Mucosa of descending colon (tissue), 3 donors: ENCODE data around the gene RAD23A. TPM values are rescaled to one million over a fixed set of nuclear protein-coding genes. Genes with fewer than 3 reads are reported as not detected.

ENCODE experiments used
- ATAC-seq: fragments of 200-7000 bp; cut with Tn5 transposase; one replicate; pipeline ENCODE4 v1.9.1; 2020; ENCODE audit warnings: mild to moderate bottlenecking, moderate library complexity
- DNase-seq, 3 donors: peaks; one replicate each; pipeline ENCODE4 v3.0.0-alpha.2; 2020
- H3K36me3 ChIP-seq: fragments of 200-600 bp; one replicate; pipeline ENCODE4 v1.8.0; 2021; ENCODE audit warnings: low read depth, mild to moderate bottlenecking
- H3K4me1 ChIP-seq: fragments of 200-600 bp; one replicate; pipeline ENCODE4 v1.8.0; 2021; ENCODE audit warnings: low read depth, mild to moderate bottlenecking
- H3K4me3 ChIP-seq: fragments of 200-600 bp; one replicate; pipeline ENCODE4 v1.8.0; 2021; ENCODE audit warnings: mild to moderate bottlenecking
- H3K9me3 ChIP-seq: fragments of 200-600 bp; one replicate; pipeline ENCODE4 v1.8.0; 2021; ENCODE audit warnings: mild to moderate bottlenecking
- intact Hi-C, 2 donors: fragments of 100-400 bp; cut with DNase I in 1 of 2; cut with micrococcal nuclease in 1 of 2; formaldehyde crosslinking; loops; one replicate each; pipeline versions ENCODE4 v1.11.0 to v1.11.1; 2022; cut with DNase I, micrococcal nuclease
- total RNA-seq, 3 donors: library from RNA; stranded (reverse); fragmentation: NEBNext Ultra II Directional in 2 of 3; extraction: Animal tissue kit (Norgen Biotek cat#: 25700) in 2 of 3; gene quantifications; one replicate each; pipeline versions ENCODE4 v1.2.1 to v1.2.4, GENCODE V29; 2021 to 2023
- TF ChIP-seq, protein P1 (sequence below): fragments of 200-600 bp; IDR thresholded peaks from one replicate; pipeline ENCODE4 v1.8.0; 2022; ENCODE audit warnings: antibody characterized with exemption, mild to moderate bottlenecking
- donor health status: DM: no; HTN: no; CAD: no; lungs with moderate emphysema.
- donor health status: DM: no; HTN: no; CAD: no.
- donor health status: DM: no; HTN: yes; CAD: no.

Gene RAD23A
- total RNA-seq, 3 donors from 2014 or later: 76.4 to 117 (median 81.4) TPM

DNA sequence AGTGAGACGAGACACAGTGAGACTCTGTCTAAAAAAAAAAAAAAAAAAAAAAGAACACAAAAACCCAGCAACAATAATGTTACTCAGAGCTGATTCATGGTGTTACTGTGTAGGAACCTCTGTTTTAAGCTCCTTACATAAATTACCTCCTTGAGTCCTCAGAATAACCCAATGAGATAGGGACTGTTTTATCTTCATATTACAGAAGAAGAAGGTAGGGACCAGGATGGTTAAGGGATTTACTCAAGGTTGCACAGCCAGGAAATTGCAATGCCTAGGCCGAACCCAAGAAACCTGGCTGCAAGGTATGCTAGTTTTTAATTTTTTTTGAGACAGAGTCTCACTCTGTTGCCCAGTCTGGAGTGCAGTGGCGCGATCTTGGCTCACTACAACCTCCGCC, 22.2 kb downstream of the RAD23A start:
- H3K36me3 ChIP-seq: no peaks in the 10 kb centered on the region
- no peak for ATAC-seq
- no peaks in the 10 kb centered on the region for H3K9me3 ChIP-seq
- no peaks in the 10 kb centered on the region for H3K4me1 ChIP-seq
- no peak overlapping the region for H3K4me3 ChIP-seq
- no peak for DNase-seq
- TF ChIP-seq, protein P1, sequence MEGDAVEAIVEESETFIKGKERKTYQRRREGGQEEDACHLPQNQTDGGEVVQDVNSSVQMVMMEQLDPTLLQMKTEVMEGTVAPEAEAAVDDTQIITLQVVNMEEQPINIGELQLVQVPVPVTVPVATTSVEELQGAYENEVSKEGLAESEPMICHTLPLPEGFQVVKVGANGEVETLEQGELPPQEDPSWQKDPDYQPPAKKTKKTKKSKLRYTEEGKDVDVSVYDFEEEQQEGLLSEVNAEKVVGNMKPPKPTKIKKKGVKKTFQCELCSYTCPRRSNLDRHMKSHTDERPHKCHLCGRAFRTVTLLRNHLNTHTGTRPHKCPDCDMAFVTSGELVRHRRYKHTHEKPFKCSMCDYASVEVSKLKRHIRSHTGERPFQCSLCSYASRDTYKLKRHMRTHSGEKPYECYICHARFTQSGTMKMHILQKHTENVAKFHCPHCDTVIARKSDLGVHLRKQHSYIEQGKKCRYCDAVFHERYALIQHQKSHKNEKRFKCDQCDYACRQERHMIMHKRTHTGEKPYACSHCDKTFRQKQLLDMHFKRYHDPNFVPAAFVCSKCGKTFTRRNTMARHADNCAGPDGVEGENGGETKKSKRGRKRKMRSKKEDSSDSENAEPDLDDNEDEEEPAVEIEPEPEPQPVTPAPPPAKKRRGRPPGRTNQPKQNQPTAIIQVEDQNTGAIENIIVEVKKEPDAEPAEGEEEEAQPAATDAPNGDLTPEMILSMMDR: no peak
- intact Hi-C loops: no loop called here

DNA sequence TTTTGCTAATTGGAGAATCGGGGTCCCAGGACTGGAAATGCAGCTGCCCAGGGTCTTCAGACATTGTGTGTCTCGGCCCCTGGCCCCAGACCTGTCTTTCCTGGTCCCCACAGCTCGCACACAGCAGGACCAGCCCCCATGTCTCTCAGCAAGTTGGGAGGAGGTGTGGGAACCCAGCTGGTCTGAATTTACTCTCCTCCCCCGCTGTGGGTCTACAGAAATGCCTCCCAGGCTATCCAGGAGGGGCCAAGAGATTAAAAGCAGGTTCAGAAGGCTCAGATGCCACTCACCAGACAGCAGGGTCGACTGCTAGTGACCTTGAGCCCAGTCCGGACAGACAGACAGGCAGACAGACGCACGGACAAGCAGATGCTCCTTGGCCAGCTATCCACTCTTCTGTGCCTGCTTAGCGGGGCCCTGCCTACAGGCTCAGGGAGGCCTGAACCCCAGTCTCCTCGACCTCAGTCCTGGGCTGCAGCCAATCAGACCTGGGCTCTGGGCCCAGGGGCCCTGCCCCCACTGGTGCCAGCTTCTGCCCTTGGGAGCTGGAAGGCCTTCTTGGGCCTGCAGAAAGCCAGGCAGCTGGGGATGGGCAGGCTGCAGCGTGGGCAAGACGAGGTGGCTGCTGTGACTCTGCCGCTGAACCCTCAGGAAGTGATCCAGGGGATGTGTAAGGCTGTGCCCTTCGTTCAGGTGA, 23.8 kb downstream of the RAD23A start, which contains the start of gene DAND5:
TSS of gene DAND5 (plus strand) at position 285 of the 697 bp plus-strand sequence. CDS start at position 370, 85 bp downstream.
- no peaks in the 10 kb centered on the region for H3K36me3 ChIP-seq
- TF ChIP-seq, protein P1: no peak
- H3K9me3 ChIP-seq: no peaks in the 10 kb centered on the region
- ATAC-seq: no peak
- no peaks in the 10 kb centered on the region for H3K4me1 ChIP-seq
- H3K4me3 ChIP-seq: no peak within 1 kb of the TSS
- intact Hi-C loops: no loop called here
- no peak for DNase-seq

DNA sequence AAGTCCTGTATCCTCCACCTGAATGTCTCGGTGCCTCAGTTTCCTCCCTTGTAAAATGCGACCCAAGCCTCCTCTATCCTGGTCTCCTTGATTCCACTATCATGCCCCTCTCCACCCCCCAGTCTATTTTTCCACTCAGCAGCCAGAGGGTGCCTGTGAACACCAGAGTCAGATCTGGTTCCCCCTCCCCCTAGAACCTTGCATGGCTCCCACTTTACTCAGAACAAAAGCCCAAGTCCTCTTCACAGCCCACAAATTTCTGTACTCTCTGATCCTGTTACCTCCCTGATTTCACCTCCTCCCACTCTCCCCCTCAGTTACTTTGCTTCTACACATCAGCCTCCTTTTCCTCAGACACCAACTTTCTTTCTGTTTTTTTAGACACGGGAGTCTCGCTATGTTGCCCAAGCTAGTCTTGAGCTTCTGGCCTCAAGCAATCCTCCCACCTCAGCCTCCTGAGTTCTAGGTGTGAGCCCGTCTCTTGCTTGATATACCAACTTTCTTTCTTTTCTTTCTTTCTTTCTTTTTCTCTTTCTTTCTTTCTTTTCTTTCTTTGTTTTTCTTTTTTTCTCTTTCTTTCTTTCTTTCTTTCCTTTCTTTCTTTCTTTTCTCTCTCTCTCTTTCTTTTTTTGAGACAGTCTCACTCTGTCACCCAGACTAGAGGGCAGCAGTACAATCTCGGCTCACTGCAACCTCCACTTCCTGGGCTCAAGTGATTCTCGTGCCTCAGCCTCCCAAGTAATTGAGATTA, 24.6 kb downstream of the RAD23A start:
- DNase-seq: no peak
- H3K4me3 ChIP-seq: no peak overlapping the region
- no peaks in the 10 kb centered on the region for H3K9me3 ChIP-seq
- ATAC-seq: no peak
- intact Hi-C loops: loop anchor here in 1 of 2 donors (10.0 kb wide), 1 partner anchor 295 kb away; no protein-coding TSS in a partner anchor
- TF ChIP-seq, protein P1: no peak
- no peaks in the 10 kb centered on the region for H3K36me3 ChIP-seq
- no peaks in the 10 kb centered on the region for H3K4me1 ChIP-seq

DNA sequence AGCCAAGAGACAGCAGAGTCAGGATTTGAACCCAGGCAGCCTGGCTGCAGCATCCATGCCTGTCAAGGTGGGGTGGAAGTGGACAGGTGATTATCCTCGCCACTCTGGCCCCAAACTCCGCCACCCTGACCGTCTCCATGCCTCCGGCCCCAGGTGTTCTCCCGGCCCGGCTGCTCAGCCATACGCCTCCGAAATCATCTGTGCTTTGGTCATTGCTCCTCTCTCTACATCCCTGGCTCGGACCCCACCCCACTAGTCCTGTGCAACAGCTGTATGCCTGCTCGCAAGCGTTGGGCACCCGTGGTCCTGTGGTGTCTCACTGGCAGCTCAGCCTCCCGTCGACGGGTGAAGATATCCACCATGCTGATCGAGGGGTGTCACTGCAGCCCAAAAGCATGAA, 27.6 kb downstream of the RAD23A start:
- TF ChIP-seq, protein P1: no peak
- peaks cover 4% of the 10 kb centered on the region for H3K36me3 ChIP-seq
- H3K4me3 ChIP-seq: no peak overlapping the region
- no peak for ATAC-seq
- intact Hi-C loops: loop anchor here in 1 of 2 donors (10.0 kb wide), 1 partner anchor 292 kb away; no protein-coding TSS in a partner anchor
- DNase-seq: no peak
- no peaks in the 10 kb centered on the region for H3K9me3 ChIP-seq
- no peaks in the 10 kb centered on the region for H3K4me1 ChIP-seq

DNA sequence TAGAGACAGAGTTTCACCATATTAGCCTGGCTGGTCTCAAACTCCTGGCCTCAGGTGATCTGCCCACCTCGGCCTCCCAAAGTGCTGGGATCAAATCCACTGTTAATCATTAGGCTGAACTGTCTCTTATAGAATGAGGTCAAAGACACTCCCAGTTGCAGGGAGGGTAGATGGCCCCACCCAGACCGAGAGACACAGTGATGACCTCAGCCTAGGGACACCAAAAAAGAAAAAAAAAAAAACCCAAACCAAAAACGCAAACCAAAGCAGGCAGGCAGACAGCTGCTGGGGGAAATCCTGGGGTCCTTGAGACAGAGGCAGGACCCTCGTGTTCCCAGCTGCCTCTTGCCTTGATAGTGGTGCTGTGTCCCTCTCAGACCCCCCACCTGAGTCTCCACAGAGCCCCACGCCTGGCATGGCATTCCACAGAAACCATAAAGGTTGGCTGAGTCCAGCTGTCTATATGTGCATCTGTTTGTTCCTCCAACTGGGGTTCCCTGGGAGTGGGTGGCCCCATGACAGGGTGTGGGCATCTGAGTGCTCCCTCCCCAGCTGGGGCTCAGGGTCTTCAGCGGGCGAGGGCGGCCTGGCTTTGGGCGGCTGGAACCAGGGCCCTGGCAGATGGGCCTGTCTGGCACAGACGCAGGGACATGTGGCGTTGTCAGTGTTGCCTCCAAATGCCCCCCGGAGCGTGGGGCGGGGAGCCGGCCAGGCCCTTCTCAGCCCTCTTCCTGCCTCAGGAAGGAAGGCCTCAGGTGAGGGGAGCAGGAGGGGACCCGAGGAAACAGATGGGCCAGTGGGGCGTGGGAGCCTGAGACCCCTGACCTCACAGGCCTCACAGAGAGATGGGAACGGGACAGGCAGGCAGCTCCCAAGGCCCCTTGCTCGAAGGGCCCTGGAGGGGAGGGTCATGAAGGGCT, 28.9 kb downstream of the RAD23A start:
- no peak for ATAC-seq
- Histone ChIP-seq H3K9me3 (no peaks in the 10 kb centered on the region), H3K4me1 (no peaks in the 10 kb centered on the region), H3K36me3 (peaks cover 4% of the 10 kb centered on the region), H3K4me3 (no peak overlapping the region)
- intact Hi-C loops: loop anchor here in 1 of 2 donors (10.0 kb wide), 1 partner anchor 290 kb away; no protein-coding TSS in a partner anchor
- TF ChIP-seq, protein P1: no peak
- no peak for DNase-seq
